Measurements from ENCODE around the gene KIRREL3. TPM values are rescaled to one million over a fixed set of nuclear protein-coding genes. Genes with fewer than 3 reads are reported as not detected.

Gene KIRREL3
- total and polyA plus RNA-seq, 9 of the 15 experiments (the other 6 are each of a cell fraction or from before 2014, with no cell fraction given) = 0.04 to 0.10 TPM; not detected in 7

GRCh38 chr11:126821827-126822226 lies 178.7 kb downstream of the KIRREL3 start:
- DNase-seq (ENCODE audit: extremely low read depth in 1 of 4, low spot score in 3 of 4) = no peak
- H3K9ac ChIP-seq (ENCODE audit: insufficient read depth in 1 of 2, low read depth in 2 of 2, low read length in 2 of 2) = no peak overlapping the region
- no peak for FAIRE-seq
- no peak overlapping the region for H2AFZ ChIP-seq (ENCODE audit: low read depth, low read length)
- H3K4me3 ChIP-seq = no peak overlapping the region
- WGBS (ENCODE audit: insufficient coverage, low coverage, missing lambda C conversion rate) = 0% methylated on average over 1 of the region's 1 CpG
- intact Hi-C loops (cut with micrococcal nuclease) (no loop called here), in situ Hi-C loops (cut with MboI) (no loop called here)
- H3K4me1 ChIP-seq (replicated peaks in 1 of 2; ENCODE audit: control insufficient read depth in 2 of 2, insufficient read depth in 2 of 2, low read length in 2 of 2) = no peaks in the 10 kb centered on the region
- ChIA-PET POLR2A (interaction anchor here (0.7 kb wide), 1 partner anchor 26 kb away, joined by 4 read pairs; no protein-coding TSS in a partner anchor), CTCF (ENCODE audit: low intra/inter-chr PET ratio) (no interaction called here)
- H3K36me3 ChIP-seq (ENCODE audit: control insufficient read depth, insufficient read depth, low read length) = no peaks in the 10 kb centered on the region
- peaks cover 0 to 5% of the 10 kb centered on the region in 2 experiments; a peak in 1 of 5 replicates for H3K27me3 ChIP-seq (ENCODE audit: control insufficient read depth in 2 of 2, insufficient read depth in 2 of 2, low read length in 2 of 2)
- no peak for ATAC-seq
- TF ChIP-seq FOXA1 (IDR thresholded peaks at IDR 0.05; ENCODE audit: borderline replicate concordance) (no peak), ZBTB2 (IDR thresholded peaks at IDR 0.05) (no peak), HMGXB4 (CRISPR knock-in tag; IDR thresholded peaks at IDR 0.05) (no peak), GABPB2 (CRISPR knock-in tag; conservative IDR thresholded peaks at IDR 0.05) (no peak), NCOA6 (IDR thresholded peaks at IDR 0.05) (no peak), ZNF707 (CRISPR knock-in tag; conservative IDR thresholded peaks at IDR 0.05) (no peak), ATF7 (IDR thresholded peaks at IDR 0.05) (no peak), STAG1 (CRISPR knock-in tag; IDR thresholded peaks at IDR 0.05; ENCODE audit: borderline replicate concordance) (no peak), ZNF212 (CRISPR knock-in tag; IDR thresholded peaks at IDR 0.05) (no peak), TSHZ1 (CRISPR knock-in tag; IDR thresholded peaks at IDR 0.05) (no peak), ZNF23 (CRISPR knock-in tag; IDR thresholded peaks at IDR 0.05) (no peak), NCOR1 (IDR thresholded peaks at IDR 0.05) (no peak), MTA2 (IDR thresholded peaks at IDR 0.05; ENCODE audit: low read depth) (no peak)
- no peaks in the 10 kb centered on the region for H3K9me1 ChIP-seq (ENCODE audit: control insufficient read depth, insufficient read depth, low read length)
- no peak overlapping the region for H3K27ac ChIP-seq (ENCODE audit: extremely low read depth, low read depth, low read length)
- H3K4me2 ChIP-seq (ENCODE audit: insufficient read depth, low read length) = no peak overlapping the region
- no peaks in the 10 kb centered on the region for H3K9me3 ChIP-seq (replicated peaks; ENCODE audit: control insufficient read depth, insufficient read depth, low read depth, low read length)
- H3K79me2 ChIP-seq (ENCODE audit: control insufficient read depth, insufficient read depth, low read length) = no peaks in the 10 kb centered on the region
- no TSS peak for BruUV-seq (replicated peaks)
- no peaks in the 10 kb centered on the region for H4K20me1 ChIP-seq (replicated peaks; ENCODE audit: control insufficient read depth, insufficient read depth, low read length)

All from K562 (cell line).